ENCODE results near the gene NRCAM.

DNA sequence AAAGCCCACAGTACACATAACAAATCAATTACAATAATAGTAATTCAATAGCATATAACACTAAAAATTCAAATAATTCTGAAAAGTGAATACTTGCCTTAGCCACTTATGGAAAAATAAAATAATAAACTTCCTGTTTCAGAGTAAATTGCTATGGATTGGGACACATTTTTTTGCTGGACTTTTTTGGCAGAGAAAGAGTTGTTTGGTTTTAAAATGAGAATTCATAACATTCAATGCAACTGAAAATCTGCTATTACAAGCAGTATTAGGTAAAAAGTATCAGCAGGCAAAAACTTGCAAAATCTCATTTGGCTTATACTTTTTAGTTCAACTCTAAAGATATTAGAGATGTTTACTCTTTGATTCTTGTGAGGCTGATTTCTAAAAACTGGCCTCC lies 141.7 kb downstream of the NRCAM start:
- no peak for TF ChIP-seq ZNF384 (IDR thresholded peaks at IDR 0.05)
- TF ChIP-seq FOXM1 (IDR thresholded peaks at IDR 0.05; ENCODE audit: borderline replicate concordance), result no peak
- TF ChIP-seq, protein P1, sequence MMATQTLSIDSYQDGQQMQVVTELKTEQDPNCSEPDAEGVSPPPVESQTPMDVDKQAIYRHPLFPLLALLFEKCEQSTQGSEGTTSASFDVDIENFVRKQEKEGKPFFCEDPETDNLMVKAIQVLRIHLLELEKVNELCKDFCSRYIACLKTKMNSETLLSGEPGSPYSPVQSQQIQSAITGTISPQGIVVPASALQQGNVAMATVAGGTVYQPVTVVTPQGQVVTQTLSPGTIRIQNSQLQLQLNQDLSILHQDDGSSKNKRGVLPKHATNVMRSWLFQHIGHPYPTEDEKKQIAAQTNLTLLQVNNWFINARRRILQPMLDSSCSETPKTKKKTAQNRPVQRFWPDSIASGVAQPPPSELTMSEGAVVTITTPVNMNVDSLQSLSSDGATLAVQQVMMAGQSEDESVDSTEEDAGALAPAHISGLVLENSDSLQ (IDR thresholded peaks at IDR 0.05), result no peak
- no peak for TF ChIP-seq ELF4 (IDR thresholded peaks at IDR 0.05)
- TF ChIP-seq SP1 (IDR thresholded peaks at IDR 0.05), result no peak
- no peak for TF ChIP-seq SUZ12 (IDR thresholded peaks at IDR 0.05)
- TF ChIP-seq TARDBP (IDR thresholded peaks at IDR 0.05), result no peak
- no peak for TF ChIP-seq FOXK2 (IDR thresholded peaks at IDR 0.05)
- no peak for TF ChIP-seq HDGF (IDR thresholded peaks at IDR 0.05; ENCODE audit: borderline replicate concordance)
- no peak for TF ChIP-seq LEF1 (IDR thresholded peaks at IDR 0.05; ENCODE audit: borderline replicate concordance)
- TF ChIP-seq L3MBTL2 (conservative IDR thresholded peaks at IDR 0.05), result no peak
